GM13977 (cell line): ENCODE data around the gene LZTS3.
"Not testable (repeated sequence)": the region's sequence is repeated elsewhere in the genome, so short reads cannot be mapped to it uniquely, and the experiment has no call there.

Source experiments
- DNase-seq: peaks from one replicate; pipeline ENCODE4 v3.0.0; 2012; ENCODE audit warnings: low spot score
- CTCF ChIP-seq: IDR thresholded peaks from 2 replicates; pipeline ENCODE4 v1.5.1; 2012; ENCODE audit warnings: mild to moderate bottlenecking, control low read depth; ENCODE audit not compliant: insufficient read depth; ENCODE audit errors: extremely low read depth, missing control alignments
- in situ Hi-C: fragments of 300-500 bp; cut with MboI; formaldehyde crosslinking; loops from one replicate; pipeline ENCODE4 v1.12.0; 2022; ENCODE audit warnings: low sequenced_read_pairs, low pct_unique_long_range_greater_than_20kb, mixed read lengths, inconsistent platforms; ENCODE audit not compliant: unreplicated experiment

Gene LZTS3

GRCh38 chr20:3162080-3162611 is 11.2 kb downstream of the LZTS3 start:
- peak; percentile 24 for DNase-seq

GRCh38 chr20:3161316-3162079 is 11.9 kb downstream of the LZTS3 start:
- in situ Hi-C loops: no loop called here
- TF ChIP-seq CTCF: no peak
- peak; percentile 17 for DNase-seq

More at GRCh38 chr20:3162080-3162611, 11.2 kb downstream of the LZTS3 start:
- no peak for TF ChIP-seq CTCF
- in situ Hi-C loops: no loop called here

GRCh38 chr20:3160418-3160817 is 12.9 kb downstream of the LZTS3 start:
- in situ Hi-C loops: no loop called here
- no peak for TF ChIP-seq CTCF

GRCh38 chr20:3158968-3159431 is 14.3 kb downstream of the LZTS3 start:
- no peak for TF ChIP-seq CTCF
- in situ Hi-C loops: no loop called here
- DNase-seq: peak; percentile 31

More at GRCh38 chr20:3160418-3160817, 12.9 kb downstream of the LZTS3 start:
- DNase-seq: no peak

- DNase-seq: no peak
- TF ChIP-seq CTCF: no peak
- in situ Hi-C loops: no loop called here
These were observed 15.5 kb downstream of the LZTS3 start for GRCh38 chr20:3157817-3158216.

- in situ Hi-C loops: no loop called here
- DNase-seq: peak; percentile 70
- TF ChIP-seq CTCF: no peak
These were observed 16.3 kb downstream of the LZTS3 start for GRCh38 chr20:3156811-3157619.

- DNase-seq, in situ Hi-C loops: not testable (repeated sequence)
These were observed 21.2 kb downstream of the LZTS3 start for GRCh38 chr20:3152057-3152644.
